PC-3 (cell line): Measurements from ENCODE around the gene SLC26A11. TPM values are rescaled to one million over a fixed set of nuclear protein-coding genes. Genes with fewer than 3 reads are reported as not detected.

Experiments used
- ATAC-seq: fragments of 200-7000 bp; cut with Tn5 transposase; 2 replicates; pipeline ENCODE4 v1.9.1; 2020; ENCODE audit warnings: mild to moderate bottlenecking, moderate library complexity
- BruUV-seq: library from RNA; stranded (reverse); fragments of 400-500 nt; replicated peaks from 2 replicates; lab custom pipeline; 2021; lab: Mats Ljungman, UMichigan
- CTCF ChIA-PET: fragments of 300-600 bp; sonication (Branson Sonifier 250); formaldehyde crosslinking; loops from one replicate; lab custom pipeline; 2022; ENCODE audit warnings: antibody characterized with exemption; lab: Charles Lee
- POLR2A ChIA-PET: fragments of 300-600 bp; sonication (Branson Sonifier 250); formaldehyde crosslinking; loops from one replicate; lab custom pipeline; 2022; ENCODE audit warnings: antibody characterized with exemption; ENCODE audit not compliant: unreplicated experiment; lab: Charles Lee
- DNase-seq: peaks from one replicate; pipeline ENCODE4 v3.0.0-alpha.2; 2015
- H2AFZ ChIP-seq: fragments of 300-600 bp; sonication (generic); 2 replicates; pipeline ENCODE4 v1.6.0; 2016; ENCODE audit warnings: antibody characterized with exemption, low read length
- H3F3A ChIP-seq: fragments of 300-600 bp; sonication (generic); one replicate; pipeline ENCODE4 v1.6.0; 2017; ENCODE audit warnings: antibody characterized with exemption, low read length, control low read depth, mild to moderate bottlenecking; ENCODE audit not compliant: unreplicated experiment
- H3K27ac ChIP-seq: fragments of 300-600 bp; sonication (generic); 2 replicates; pipeline ENCODE4 v1.5.1; 2016; ENCODE audit warnings: mild to moderate bottlenecking, low read length
- H3K27me3 ChIP-seq: fragments of 300-600 bp; sonication (generic); 2 replicates; pipeline ENCODE4 v1.6.1; 2016; ENCODE audit warnings: low read length, mixed read lengths
- H3K36me3 ChIP-seq: fragments of 300-600 bp; sonication (generic); 2 replicates; pipeline ENCODE4 v1.6.1; 2016; ENCODE audit warnings: low read depth, mixed run types, low read length, mixed read lengths
- H3K4me1 ChIP-seq: fragments of 300-600 bp; sonication (generic); 2 replicates; pipeline ENCODE4 v1.5.1; 2016; ENCODE audit warnings: low read length; ENCODE audit not compliant: insufficient read depth
- H3K4me2 ChIP-seq: fragments of 300-600 bp; sonication (generic); 2 replicates; pipeline ENCODE4 v1.6.0; 2016; ENCODE audit warnings: low read length
- H3K4me3 ChIP-seq: fragments of 300-600 bp; sonication (generic); 2 replicates; pipeline ENCODE4 v1.5.1; 2016; ENCODE audit warnings: mild to moderate bottlenecking, low read length, mixed read lengths
- H3K79me2 ChIP-seq: fragments of 300-600 bp; sonication (generic); 2 replicates; pipeline ENCODE4 v1.6.1; 2017; ENCODE audit warnings: low read length, mixed read lengths
- H3K9ac ChIP-seq: fragments of 300-600 bp; sonication (generic); 2 replicates; pipeline ENCODE4 v1.6.0; 2016; ENCODE audit warnings: mild to moderate bottlenecking, low read length
- H3K9me2 ChIP-seq: fragments of 300-600 bp; sonication (generic); replicated peaks from 2 replicates; pipeline ENCODE4 v1.6.1; 2016; ENCODE audit warnings: mixed run types, low read length, mixed read lengths
- H3K9me3 ChIP-seq: fragments of 300-600 bp; sonication (generic); 2 replicates; pipeline ENCODE4 v1.6.1; 2016; ENCODE audit warnings: low read length, mixed read lengths
- H4K20me1 ChIP-seq: fragments of 300-600 bp; sonication (generic); 2 replicates; pipeline ENCODE4 v1.6.1; 2016; ENCODE audit warnings: low read length, mixed read lengths
- CTCF ChIP-seq: fragments of 300-600 bp; sonication (generic); conservative IDR thresholded peaks from 2 replicates; pipeline ENCODE4 v1.5.1; 2017; ENCODE audit warnings: antibody characterized with exemption, low read depth, mild to moderate bottlenecking, low read length
- EZH2 ChIP-seq: fragments of 300-600 bp; sonication (generic); IDR thresholded peaks from one replicate; pipeline ENCODE4 v1.6.1; 2017; ENCODE audit warnings: antibody characterized with exemption, mild to moderate bottlenecking, low read length; ENCODE audit not compliant: unreplicated experiment
- EZH2phosphoT487 ChIP-seq: fragments of 300-600 bp; sonication (generic); IDR thresholded peaks from 2 replicates; pipeline ENCODE4 v1.6.1; 2018; ENCODE audit warnings: mild to moderate bottlenecking, antibody characterized with exemption, low read length, borderline replicate concordance
- intact Hi-C: fragments of 100-400 bp; cut with micrococcal nuclease; formaldehyde crosslinking; loops from 2 replicates; pipeline ENCODE4 v1.9.0; 2023
- total RNA-seq: library from RNA; depleted of rRNA; stranded (reverse); fragments of >200 nt; gene quantifications from 2 replicates; pipeline ENCODE4 v1.2.3, GENCODE V29; 2014

Gene SLC26A11
- total RNA-seq, 1 experiment from 2014 or later = 18.4 TPM

- H3K79me2 ChIP-seq = no peaks in the 10 kb centered on the region
- H3K4me1 ChIP-seq = no peaks in the 10 kb centered on the region; the same call in 1 of the 2 replicates
- H3K27me3 ChIP-seq = no peaks in the 10 kb centered on the region
- no peak overlapping the region for H3K4me3 ChIP-seq
- ChIA-PET CTCF (no interaction called here), POLR2A (no interaction called here)
- ATAC-seq (no peak), DNase-seq (no peak)
- H3K4me2 ChIP-seq = no peak overlapping the region
- no peak overlapping the region for H3K27ac ChIP-seq
- intact Hi-C loops = no loop called here
- BruUV-seq = no TSS peak
- H4K20me1 ChIP-seq = no peaks in the 10 kb centered on the region
- no peaks in the 10 kb centered on the region for H3K9me3 ChIP-seq
- no peaks in the 10 kb centered on the region for H3K36me3 ChIP-seq
- H3K9ac ChIP-seq = no peak overlapping the region
- no peaks in the 10 kb centered on the region for H3F3A ChIP-seq
- TF ChIP-seq CTCF (no peak), EZH2phosphoT487 (no peak), EZH2 (no peak)
- H3K9me2 ChIP-seq = no peaks in the 10 kb centered on the region
- H2AFZ ChIP-seq = no peak overlapping the region
These were observed 18.8 kb upstream of the SLC26A11 start for GRCh38 chr17:80201446-80201845.

DNA sequence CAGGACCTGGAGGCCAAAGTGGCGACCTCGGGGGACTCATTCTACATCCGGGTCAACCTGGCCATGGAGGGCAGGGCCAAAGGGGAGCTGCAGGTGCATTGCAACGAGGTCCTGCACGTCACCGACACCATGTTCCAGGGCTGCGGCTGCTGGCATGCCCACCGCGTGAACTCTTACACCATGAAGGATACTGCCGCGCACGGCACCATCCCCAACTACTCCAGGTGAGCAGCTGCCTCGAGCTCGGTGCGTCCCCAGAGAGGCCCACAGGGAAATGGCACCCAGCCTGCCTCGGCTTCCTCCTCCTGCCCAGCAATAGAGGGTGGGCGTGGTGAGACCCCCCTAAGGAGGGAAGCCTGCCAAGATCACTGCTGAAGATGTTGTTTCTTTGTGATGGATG, 18.0 kb upstream of the SLC26A11 start:
- ATAC-seq (no peak), DNase-seq (no peak)
- ChIA-PET POLR2A (no interaction called here), CTCF (no interaction called here)
- Histone ChIP-seq H3K27ac (no peak overlapping the region), H3K4me1 (no peaks in the 10 kb centered on the region; the same call in 1 of the 2 replicates), H3K4me2 (no peak overlapping the region), H3K79me2 (no peaks in the 10 kb centered on the region), H3K36me3 (no peaks in the 10 kb centered on the region), H3F3A (no peaks in the 10 kb centered on the region), H2AFZ (no peak overlapping the region), H3K9ac (no peak overlapping the region), H3K9me2 (no peaks in the 10 kb centered on the region), H3K4me3 (no peak overlapping the region), H3K27me3 (no peaks in the 10 kb centered on the region), H3K9me3 (no peaks in the 10 kb centered on the region), H4K20me1 (no peaks in the 10 kb centered on the region)
- BruUV-seq = no TSS peak
- intact Hi-C loops = no loop called here
- TF ChIP-seq CTCF (no peak), EZH2 (no peak), EZH2phosphoT487 (no peak)

GRCh38 chr17:80203471-80203963, 16.7 kb upstream of the SLC26A11 start:
- CTCF ChIA-PET = no interaction called here
- no peaks in the 10 kb centered on the region for H3K36me3 ChIP-seq

More at GRCh38 chr17:80203471-80203963, 16.7 kb upstream of the SLC26A11 start:
- H3K27ac ChIP-seq = no peak overlapping the region
- no peaks in the 10 kb centered on the region for H3K27me3 ChIP-seq
- DNase-seq = no peak
- no peak overlapping the region for H2AFZ ChIP-seq
- no TSS peak for BruUV-seq
- no peak overlapping the region for H3K4me2 ChIP-seq
- no peaks in the 10 kb centered on the region for H3K79me2 ChIP-seq
- TF ChIP-seq CTCF (0 out of 2 replicates have a peak, but pooled peaks have one; percentile 14), EZH2phosphoT487 (no peak)
- no peaks in the 10 kb centered on the region for H4K20me1 ChIP-seq
- no peak overlapping the region for H3K4me3 ChIP-seq
- no peaks in the 10 kb centered on the region; the same call in 1 of the 2 replicates for H3K4me1 ChIP-seq
- peak; percentile 35 for ATAC-seq
- POLR2A ChIA-PET = no interaction called here
- no peak overlapping the region for H3K9ac ChIP-seq
- intact Hi-C loops = no loop called here
- no peaks in the 10 kb centered on the region for H3K9me2 ChIP-seq
- no peaks in the 10 kb centered on the region for H3F3A ChIP-seq
- no peaks in the 10 kb centered on the region for H3K9me3 ChIP-seq
